Neural cell (in vitro differentiated cells): Measurements from ENCODE around the gene MAP4K3.

Experiments
- EP300 ChIP-seq: fragments of 450-650 bp; conservative IDR thresholded peaks from 2 replicates; pipeline ENCODE4 v1.6.1; 2014; ENCODE audit warnings: antibody characterized with exemption, mild to moderate bottlenecking, moderate library complexity; ENCODE audit not compliant: poor library complexity, severe bottlenecking
- TF ChIP-seq, protein P1 (sequence below): fragments of 450-650 bp; IDR thresholded peaks from 2 replicates; pipeline ENCODE4 v1.5.1; 2014; ENCODE audit warnings: antibody characterized with exemption, mild to moderate bottlenecking, moderate library complexity; ENCODE audit not compliant: poor library complexity, severe bottlenecking

- TF ChIP-seq, protein P1, sequence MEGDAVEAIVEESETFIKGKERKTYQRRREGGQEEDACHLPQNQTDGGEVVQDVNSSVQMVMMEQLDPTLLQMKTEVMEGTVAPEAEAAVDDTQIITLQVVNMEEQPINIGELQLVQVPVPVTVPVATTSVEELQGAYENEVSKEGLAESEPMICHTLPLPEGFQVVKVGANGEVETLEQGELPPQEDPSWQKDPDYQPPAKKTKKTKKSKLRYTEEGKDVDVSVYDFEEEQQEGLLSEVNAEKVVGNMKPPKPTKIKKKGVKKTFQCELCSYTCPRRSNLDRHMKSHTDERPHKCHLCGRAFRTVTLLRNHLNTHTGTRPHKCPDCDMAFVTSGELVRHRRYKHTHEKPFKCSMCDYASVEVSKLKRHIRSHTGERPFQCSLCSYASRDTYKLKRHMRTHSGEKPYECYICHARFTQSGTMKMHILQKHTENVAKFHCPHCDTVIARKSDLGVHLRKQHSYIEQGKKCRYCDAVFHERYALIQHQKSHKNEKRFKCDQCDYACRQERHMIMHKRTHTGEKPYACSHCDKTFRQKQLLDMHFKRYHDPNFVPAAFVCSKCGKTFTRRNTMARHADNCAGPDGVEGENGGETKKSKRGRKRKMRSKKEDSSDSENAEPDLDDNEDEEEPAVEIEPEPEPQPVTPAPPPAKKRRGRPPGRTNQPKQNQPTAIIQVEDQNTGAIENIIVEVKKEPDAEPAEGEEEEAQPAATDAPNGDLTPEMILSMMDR, result no peak
- no peak for TF ChIP-seq EP300
Measured at GRCh38 chr2:39350658-39351057, 86.4 kb downstream of the MAP4K3 start.
